Spinal cord (tissue), 10 donors: ENCODE measurements around the gene ADGRE2. TPM values are rescaled to one million over a fixed set of nuclear protein-coding genes. Genes with fewer than 3 reads are reported as not detected.

Source experiments
- DNase-seq, 6 donors: peaks; one replicate each; pipeline versions ENCODE4 v3.0.0 to v3.0.0-alpha.2; 2013 to 2015; ENCODE audit warnings: low spot score in 6 of 6, low read depth in 4 of 6
- H3K27ac ChIP-seq: one replicate; pipeline ENCODE4 v1.5.1; 2013; ENCODE audit warnings: low read depth, low read length, control low read depth
- H3K27me3 ChIP-seq: one replicate; pipeline ENCODE4 v1.6.1; 2013; ENCODE audit warnings: low read length; ENCODE audit not compliant: control insufficient read depth, insufficient read depth
- H3K36me3 ChIP-seq: one replicate; pipeline ENCODE4 v1.6.1; 2013; ENCODE audit warnings: low read length; ENCODE audit not compliant: control insufficient read depth, insufficient read depth
- H3K4me1 ChIP-seq: one replicate; pipeline ENCODE4 v1.6.1; 2013; ENCODE audit warnings: low read length; ENCODE audit not compliant: control insufficient read depth, insufficient read depth
- H3K4me3 ChIP-seq: one replicate; pipeline ENCODE4 v1.5.1; 2013; ENCODE audit warnings: low read depth, low read length, control low read depth
- H3K9me3 ChIP-seq: one replicate; pipeline ENCODE4 v1.6.1; 2013; ENCODE audit warnings: low read length; ENCODE audit not compliant: control insufficient read depth, insufficient read depth
- WGBS: methylation state at CpG from one replicate; pipeline ENCODE4 v1.1.5; 2013; ENCODE audit warnings: missing lambda C conversion rate; ENCODE audit not compliant: insufficient coverage; 5-methylcytosine and 5-hydroxymethylcytosine counted together
- polyA plus RNA-seq, 2 donors: library from polyadenylated mRNA; unstranded; fragments of 120-200 nt; gene quantifications; one replicate each; pipeline ENCODE4 v1.2.1, GENCODE V29; 2013; ENCODE audit not compliant: insufficient read length in 2 of 2
- total RNA-seq, 2 donors: library from RNA; depleted of rRNA in 1 of 2; stranded (reverse); fragments of 120-200 nt in 1 of 2; fragments of >200 nt in 1 of 2; gene quantifications; one replicate each; pipeline versions ENCODE4 v1.2.3 to v1.2.4, GENCODE V29; 2013 to 2014
- donor health status: healthy.

ADGRE2 gene
- total and polyA plus RNA-seq, 4 donors: 0.33 to 1.3 (median 0.59) TPM

GRCh38 chr19:14761607-14762006 is 16.8 kb downstream of the ADGRE2 start:
- no peak overlapping the region for H3K4me3 ChIP-seq
- H3K4me1 ChIP-seq: no peaks in the 10 kb centered on the region
- H3K36me3 ChIP-seq: no peaks in the 10 kb centered on the region
- WGBS: 58% methylated on average over 4 of the region's 5 CpGs
- no peaks in the 10 kb centered on the region for H3K27me3 ChIP-seq
- no peak for DNase-seq
- H3K27ac ChIP-seq: no peak overlapping the region
- no peaks in the 10 kb centered on the region for H3K9me3 ChIP-seq

- Histone ChIP-seq H3K4me1 (no peaks in the 10 kb centered on the region), H3K27ac (no peak overlapping the region), H3K27me3 (no peaks in the 10 kb centered on the region), H3K36me3 (no peaks in the 10 kb centered on the region), H3K9me3 (no peaks in the 10 kb centered on the region), H3K4me3 (no peak overlapping the region)
- peak in 1 of 6 donors; percentile 8 for DNase-seq
- WGBS: 20% methylated on average over 3 of the region's 16 CpGs
These were observed 19.5 kb downstream of the ADGRE2 start for GRCh38 chr19:14758816-14759215.

GRCh38 chr19:14748601-14749000 is 29.8 kb downstream of the ADGRE2 start:
- no peaks in the 10 kb centered on the region for H3K4me1 ChIP-seq
- no peak overlapping the region for H3K27ac ChIP-seq
- H3K9me3 ChIP-seq: no peaks in the 10 kb centered on the region
- no peaks in the 10 kb centered on the region for H3K27me3 ChIP-seq
- H3K36me3 ChIP-seq: no peaks in the 10 kb centered on the region
- no peak overlapping the region for H3K4me3 ChIP-seq
- 100% methylated on average over 3 of the region's 6 CpGs for WGBS
- DNase-seq: no peak

GRCh38 chr19:14746886-14747285 is 31.5 kb downstream of the ADGRE2 start:
- Histone ChIP-seq H3K9me3 (no peaks in the 10 kb centered on the region), H3K27ac (no peak overlapping the region), H3K36me3 (no peaks in the 10 kb centered on the region), H3K4me1 (no peaks in the 10 kb centered on the region), H3K4me3 (no peak overlapping the region), H3K27me3 (no peaks in the 10 kb centered on the region)
- 100% methylated on average over 1 of the region's 4 CpGs for WGBS
- DNase-seq: no peak

- no peaks in the 10 kb centered on the region for H3K36me3 ChIP-seq
- H3K9me3 ChIP-seq: no peaks in the 10 kb centered on the region
- H3K27me3 ChIP-seq: no peaks in the 10 kb centered on the region
- no peak overlapping the region for H3K27ac ChIP-seq
- DNase-seq: no peak
- H3K4me3 ChIP-seq: no peak overlapping the region
- 74% methylated on average over 4 of the region's 5 CpGs for WGBS
- no peaks in the 10 kb centered on the region for H3K4me1 ChIP-seq
These were observed 42.4 kb downstream of the ADGRE2 start for GRCh38 chr19:14735915-14736314.

- H3K27ac ChIP-seq: no peak overlapping the region
- H3K4me1 ChIP-seq: no peaks in the 10 kb centered on the region
- no peaks in the 10 kb centered on the region for H3K36me3 ChIP-seq
- DNase-seq: no peak
- no peaks in the 10 kb centered on the region for H3K9me3 ChIP-seq
- WGBS: no CpG with 5 or more reads among the region's 1 CpG
- H3K4me3 ChIP-seq: no peak overlapping the region
- H3K27me3 ChIP-seq: no peaks in the 10 kb centered on the region
These were observed 44.8 kb downstream of the ADGRE2 start for GRCh38 chr19:14733574-14733973.

- Histone ChIP-seq H3K36me3 (no peaks in the 10 kb centered on the region), H3K9me3 (no peaks in the 10 kb centered on the region), H3K27me3 (no peaks in the 10 kb centered on the region), H3K4me3 (no peak overlapping the region), H3K4me1 (no peaks in the 10 kb centered on the region), H3K27ac (no peak overlapping the region)
- DNase-seq: no peak
These were observed 45.9 kb downstream of the ADGRE2 start for GRCh38 chr19:14732510-14732909.

GRCh38 chr19:14731200-14731599 is 47.2 kb downstream of the ADGRE2 start:
- no peak overlapping the region for H3K4me3 ChIP-seq
- no peak overlapping the region for H3K27ac ChIP-seq
- H3K4me1 ChIP-seq: no peaks in the 10 kb centered on the region
- H3K9me3 ChIP-seq: peaks cover 2% of the 10 kb centered on the region
- H3K36me3 ChIP-seq: no peaks in the 10 kb centered on the region
- no peaks in the 10 kb centered on the region for H3K27me3 ChIP-seq
- 56% methylated on average over 9 of the region's 10 CpGs for WGBS
- DNase-seq: no peak

GRCh38 chr19:14728595-14728994 is 49.8 kb downstream of the ADGRE2 start:
- no peak overlapping the region for H3K4me3 ChIP-seq
- no peaks in the 10 kb centered on the region for H3K4me1 ChIP-seq
- peaks cover 2% of the 10 kb centered on the region for H3K9me3 ChIP-seq
- DNase-seq: no peak
- H3K36me3 ChIP-seq: no peaks in the 10 kb centered on the region
- H3K27me3 ChIP-seq: no peaks in the 10 kb centered on the region
- H3K27ac ChIP-seq: no peak overlapping the region
- WGBS: 44% methylated on average over 2 of the region's 7 CpGs

GRCh38 chr19:14722127-14722526 is 56.2 kb downstream of the ADGRE2 start:
- no peaks in the 10 kb centered on the region for H3K27me3 ChIP-seq
- H3K27ac ChIP-seq: no peak overlapping the region
- no peak for DNase-seq
- H3K36me3 ChIP-seq: peaks cover 32% of the 10 kb centered on the region
- WGBS: 100% methylated on average over 2 of the region's 2 CpGs
- no peak overlapping the region for H3K4me3 ChIP-seq
- peaks cover 30% of the 10 kb centered on the region for H3K9me3 ChIP-seq
- no peaks in the 10 kb centered on the region for H3K4me1 ChIP-seq
